HFFc6 (cell line): Measurements from ENCODE around the gene HSFX4. TPM values are rescaled to one million over a fixed set of nuclear protein-coding genes. Genes with fewer than 3 reads are reported as not detected.

Source experiments
- DNase-seq: peaks from one replicate; pipeline ENCODE4 v3.0.0-alpha.2; 2018
- H3K27ac Mint-ChIP-seq: 2 replicates; pipeline ENCODE4 v1.8.0; 2020; ENCODE audit warnings: mild to moderate bottlenecking, mixed read lengths
- H3K27me3 Mint-ChIP-seq: 2 replicates; pipeline ENCODE4 v1.8.0; 2021; ENCODE audit warnings: mild to moderate bottlenecking, moderate library complexity, mixed read lengths; ENCODE audit not compliant: insufficient read depth
- H3K36me3 Mint-ChIP-seq: 2 replicates; pipeline ENCODE4 v1.8.0; 2021; ENCODE audit warnings: low read depth, mixed read lengths
- H3K4me1 Mint-ChIP-seq: 2 replicates; pipeline ENCODE4 v1.8.0; 2020; ENCODE audit warnings: low read depth, mixed read lengths
- H3K4me3 Mint-ChIP-seq: 2 replicates; pipeline ENCODE4 v1.8.0; 2020; ENCODE audit warnings: mild to moderate bottlenecking, moderate library complexity, mixed read lengths
- H3K9me3 Mint-ChIP-seq: 2 replicates; pipeline ENCODE4 v1.8.0; 2020; ENCODE audit warnings: mild to moderate bottlenecking, mixed read lengths
- CTCF ChIP-seq: fragments of 200-600 bp; sonication (generic); IDR thresholded peaks from 2 replicates; pipeline ENCODE4 v1.5.0; 2021; ENCODE audit warnings: antibody characterized with exemption, mild to moderate bottlenecking
- total RNA-seq, 6 experiments: library from RNA; stranded (reverse); fragmentation: NEBNext Ultra II Directional; extraction: Animal tissue kit (Norgen Biotek cat#: 25700); gene quantifications; 2 replicates in 1 of 6; 3 replicates in 5 of 6; pipeline ENCODE4 v1.2.3, GENCODE V29; 2021

The HSFX4 gene
- total RNA-seq, 6 experiments from 2014 or later: not detected

GRCh38 chrX:149979126-149979644 lies 49.8 kb downstream of the HSFX4 start:
- no peaks in the 10 kb centered on the region; the same call in 1 of the 2 replicates for H3K27me3 Mint-ChIP-seq
- H3K36me3 Mint-ChIP-seq: no peaks in the 10 kb centered on the region
- H3K4me1 Mint-ChIP-seq: no peaks in the 10 kb centered on the region; the same call in 1 of the 2 replicates
- DNase-seq: no peak
- H3K4me3 Mint-ChIP-seq: no peak overlapping the region
- TF ChIP-seq CTCF: no peak
- no peak overlapping the region for H3K27ac Mint-ChIP-seq
- no peaks in the 10 kb centered on the region for H3K9me3 Mint-ChIP-seq

Other genes starting within 250 kb of the HSFX4 start
- under 1 TPM in 4 of 6 experiments, not detected in 2; 0.16 to 0.23 (median 0.20) TPM for gene MAGEA11, start 217.5 kb upstream of the HSFX4 start, total RNA-seq
- gene HSFX1, start 155.5 kb upstream of the HSFX4 start, total RNA-seq: under 1 TPM; 0.26 to 0.88 (median 0.33) TPM
- gene MAGEA9, start 147.6 kb upstream of the HSFX4 start, total RNA-seq: not detected
- gene MAGEA8, start 48.4 kb upstream of the HSFX4 start, total RNA-seq: not detected
- gene EOLA2, start 8.9 kb downstream of the HSFX4 start, total RNA-seq: 10 to 100 TPM; 30.1 to 36.7 (median 31.4) TPM